Stomach (tissue), 9 donors: Measurements from ENCODE around the gene SDR42E2. TPM values are rescaled to one million over a fixed set of nuclear protein-coding genes. Genes with fewer than 3 reads are reported as not detected.

ENCODE experiments used
- DNase-seq, 2 donors: peaks; one replicate each; pipeline versions ENCODE4 v3.0.0 to v3.0.0-alpha.2; 2013 to 2019
- H3K27ac ChIP-seq, 5 donors: fragments of 200-600 bp in 4 of 5; sonication (generic) in 4 of 5; one replicate each; pipeline ENCODE4 v1.5.1; 2013 to 2019; ENCODE audit warnings: mild to moderate bottlenecking in 1 of 5, moderate library complexity in 1 of 5
- H3K27me3 ChIP-seq, 3 donors: fragments of 200-600 bp; sonication (generic); one replicate each; pipeline ENCODE4 v1.5.1; 2017 to 2019; ENCODE audit warnings: mixed run types in 1 of 3
- H3K36me3 ChIP-seq, 4 donors: fragments of 200-600 bp; sonication (generic); 1 replicate in 3 of 4; 2 replicates in 1 of 4; pipeline ENCODE4 v1.5.1; 2016 to 2019
- H3K4me1 ChIP-seq, 4 donors: fragments of 200-600 bp; sonication (generic); one replicate each; pipeline ENCODE4 v1.5.1; 2016 to 2019
- H3K4me3 ChIP-seq, 4 donors: fragments of 200-600 bp; sonication (generic) in 3 of 4; one replicate each; pipeline ENCODE4 v1.5.1; 2016 to 2019; ENCODE audit warnings: mild to moderate bottlenecking in 1 of 4
- H3K9me3 ChIP-seq, 4 donors: fragments of 200-600 bp; sonication (generic); one replicate each; pipeline ENCODE4 v1.5.1; 2016 to 2019
- EP300 ChIP-seq: sonication (generic); formaldehyde crosslinking; IDR thresholded peaks from one replicate; pipeline ENCODE4 v1.6.1; 2017; ENCODE audit warnings: antibody characterized with exemption
- POLR2A ChIP-seq, 4 donors: fragments of 450-650 bp; IDR thresholded peaks; one replicate each; pipeline ENCODE4 v1.6.1; 2016; ENCODE audit warnings: antibody characterized with exemption in 4 of 4, control low read depth in 2 of 4, mild to moderate bottlenecking in 1 of 4, moderate library complexity in 1 of 4
- POLR2AphosphoS5 ChIP-seq, 3 donors: sonication (generic); formaldehyde crosslinking; IDR thresholded peaks; one replicate each; pipeline ENCODE4 v1.6.1; 2016; ENCODE audit warnings: antibody characterized with exemption in 3 of 3
- WGBS, 5 donors: extraction: QIAGEN DNeasy Blood & Tissue Kit in 3 of 5; methylation state at CpG; one replicate each; pipeline versions ENCODE4 v1.1.5 to v1.1.7; 2013 to 2018; 5-methylcytosine and 5-hydroxymethylcytosine counted together
- intact Hi-C: fragments of 100-400 bp; cut with DNase I; formaldehyde crosslinking; loops from one replicate; pipeline ENCODE4 v1.15.1; 2023; ENCODE audit warnings: low total_unique reads
- polyA plus RNA-seq, 3 donors: library from polyadenylated mRNA; stranded (reverse); fragments of 200-250 nt; gene quantifications; one replicate each; pipeline ENCODE4 v1.2.3, GENCODE V29; 2013
- total RNA-seq, 5 donors: library from RNA; depleted of rRNA; stranded (reverse); fragments of >200 nt; gene quantifications; one replicate each; pipeline versions ENCODE4 v1.1.0 to v1.2.3, GENCODE V29; 2014 to 2016
- TF ChIP-seq, protein P1 (sequence below), 7 experiments: fragments of 450-650 bp in 4 of 7; fragments of 200-600 bp in 3 of 7; sonication (generic) in 3 of 7; IDR thresholded peaks; one replicate each; pipeline ENCODE4 v1.5.1; 2016 to 2019; ENCODE audit warnings: antibody characterized with exemption in 7 of 7, control low read depth in 2 of 7, mild to moderate bottlenecking in 1 of 7
- donor health status: healthy with polysubstance abuse.
- donor health status: Bipolar disorder and iron deficiency.
- donor health status: healthy.

The SDR42E2 gene
- total and polyA plus RNA-seq, 8 donors: not detected

DNA sequence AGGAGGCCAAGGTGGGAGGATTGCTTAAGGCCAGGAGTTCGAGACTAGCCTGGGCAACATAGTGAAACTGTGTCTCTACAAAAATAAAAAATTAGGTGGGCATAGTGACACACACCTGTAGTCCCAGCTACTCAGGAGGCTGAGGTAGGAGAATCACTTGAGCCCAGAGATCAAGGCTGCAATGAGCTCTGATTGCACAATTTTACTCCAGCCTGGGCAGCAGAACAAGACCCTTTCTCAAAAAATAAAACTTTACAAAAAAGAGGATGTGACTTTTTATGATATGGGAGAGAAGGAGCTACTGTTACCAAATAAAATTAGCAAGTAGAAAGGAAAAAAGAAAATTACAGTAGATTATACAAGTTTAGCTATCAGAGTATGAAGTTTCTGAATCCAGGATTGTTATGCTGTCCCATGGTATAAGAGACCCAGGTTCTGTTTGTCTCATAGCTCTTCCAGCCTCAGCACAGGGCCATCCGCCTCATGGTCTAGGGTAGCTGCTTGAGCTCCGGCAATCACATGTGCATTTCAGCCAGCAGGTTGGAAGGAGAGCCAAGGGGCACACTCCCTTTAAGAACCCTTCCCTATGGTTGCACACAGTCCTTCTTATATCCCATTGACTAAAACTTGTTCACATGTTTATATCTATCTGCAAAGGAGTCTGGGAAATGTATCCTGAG is 57.2 kb downstream of the SDR42E2 start:
- no peak for DNase-seq
- TF ChIP-seq EP300 (no peak), POLR2A (IDR thresholded peaks at IDR 0.05) (no peak), POLR2AphosphoS5 (IDR thresholded peaks at IDR 0.05) (no peak)
- TF ChIP-seq, protein P1, sequence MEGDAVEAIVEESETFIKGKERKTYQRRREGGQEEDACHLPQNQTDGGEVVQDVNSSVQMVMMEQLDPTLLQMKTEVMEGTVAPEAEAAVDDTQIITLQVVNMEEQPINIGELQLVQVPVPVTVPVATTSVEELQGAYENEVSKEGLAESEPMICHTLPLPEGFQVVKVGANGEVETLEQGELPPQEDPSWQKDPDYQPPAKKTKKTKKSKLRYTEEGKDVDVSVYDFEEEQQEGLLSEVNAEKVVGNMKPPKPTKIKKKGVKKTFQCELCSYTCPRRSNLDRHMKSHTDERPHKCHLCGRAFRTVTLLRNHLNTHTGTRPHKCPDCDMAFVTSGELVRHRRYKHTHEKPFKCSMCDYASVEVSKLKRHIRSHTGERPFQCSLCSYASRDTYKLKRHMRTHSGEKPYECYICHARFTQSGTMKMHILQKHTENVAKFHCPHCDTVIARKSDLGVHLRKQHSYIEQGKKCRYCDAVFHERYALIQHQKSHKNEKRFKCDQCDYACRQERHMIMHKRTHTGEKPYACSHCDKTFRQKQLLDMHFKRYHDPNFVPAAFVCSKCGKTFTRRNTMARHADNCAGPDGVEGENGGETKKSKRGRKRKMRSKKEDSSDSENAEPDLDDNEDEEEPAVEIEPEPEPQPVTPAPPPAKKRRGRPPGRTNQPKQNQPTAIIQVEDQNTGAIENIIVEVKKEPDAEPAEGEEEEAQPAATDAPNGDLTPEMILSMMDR (IDR thresholded peaks at IDR 0.05): no peak
- Histone ChIP-seq H3K9me3 (no peaks in the 10 kb centered on the region), H3K36me3 (peaks cover 3 to 18% (median 14%) of the 10 kb centered on the region in 4 donors), H3K4me3 (no peak overlapping the region), H3K4me1 (peaks cover 6 to 51% (median 29%) of the 10 kb centered on the region in 4 donors), H3K27me3 (no peaks in the 10 kb centered on the region), H3K27ac (peak overlapping the region in 2 of 5 donors; percentile 54 to 61)
- intact Hi-C loops: no loop called here
- 94 to 99% (median 96%) methylated on average over 3 of the region's 3 CpGs for WGBS, 5 donors

DNA sequence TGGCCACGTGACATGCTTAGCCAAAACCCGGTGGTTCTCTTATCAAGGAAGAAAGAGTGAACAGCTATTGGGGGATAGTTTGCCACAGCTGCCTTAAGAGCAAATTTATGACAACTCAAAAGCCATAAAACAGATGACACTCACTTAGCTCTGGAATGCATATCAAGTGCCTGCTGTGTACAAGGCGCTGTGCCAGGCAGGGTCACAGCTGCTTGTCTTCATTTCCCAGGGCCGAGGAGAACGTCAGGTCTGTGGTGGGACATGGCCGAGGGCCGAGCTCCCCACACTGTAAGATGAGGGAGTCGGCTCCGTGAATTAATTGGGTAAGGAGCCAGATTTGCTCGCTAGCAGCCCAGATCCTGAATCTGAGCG is 57.7 kb downstream of the SDR42E2 start:
- Histone ChIP-seq H3K27ac (peak overlapping the region in 2 of 5 donors; percentile 54 to 61), H3K4me3 (no peak overlapping the region), H3K9me3 (no peaks in the 10 kb centered on the region), H3K27me3 (no peaks in the 10 kb centered on the region), H3K36me3 (peaks cover 3 to 15% (median 10%) of the 10 kb centered on the region in 4 donors), H3K4me1 (peaks cover 6 to 52% (median 28%) of the 10 kb centered on the region in 4 donors)
- peak in 1 of 2 donors; percentile 62 for DNase-seq
- intact Hi-C loops: no loop called here
- TF ChIP-seq, protein P1 (IDR thresholded peaks at IDR 0.05): no peak
- no peak for TF ChIP-seq EP300
- TF ChIP-seq POLR2AphosphoS5 (IDR thresholded peaks at IDR 0.05): no peak
- no peak for TF ChIP-seq POLR2A (IDR thresholded peaks at IDR 0.05)
- WGBS, 5 donors: 62 to 78% (median 69%) methylated on average over 11 of the region's 11 CpGs

DNA sequence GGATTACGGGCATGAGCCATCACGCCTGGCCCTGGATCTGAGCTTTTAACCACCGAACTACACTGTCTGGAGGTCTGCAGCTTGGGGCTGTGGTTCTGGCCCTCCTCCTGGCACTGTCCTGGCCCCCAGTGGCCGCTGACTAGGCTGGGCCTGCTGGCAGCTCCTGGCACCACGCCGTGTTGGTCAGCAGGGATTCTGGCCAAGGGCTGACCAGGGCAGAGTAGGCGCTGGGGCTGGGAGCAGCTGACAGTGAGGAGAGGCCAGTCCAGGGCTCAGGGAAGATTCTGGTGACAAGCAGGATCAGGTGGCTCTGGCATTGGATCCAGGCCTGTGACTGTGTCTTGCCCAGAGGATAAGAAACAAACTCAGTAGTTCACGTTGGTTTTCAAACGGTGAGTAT is 58.4 kb downstream of the SDR42E2 start:
- H3K36me3 ChIP-seq: peaks cover 3 to 19% (median 8%) of the 10 kb centered on the region in 4 donors
- H3K27ac ChIP-seq: peak overlapping the region in 3 of 5 donors; percentile 42 to 61 (median 54)
- H3K9me3 ChIP-seq: no peaks in the 10 kb centered on the region
- H3K27me3 ChIP-seq: no peaks in the 10 kb centered on the region
- intact Hi-C loops: no loop called here
- peaks cover 6 to 57% (median 25%) of the 10 kb centered on the region in 4 donors for H3K4me1 ChIP-seq
- no peak for TF ChIP-seq POLR2A (IDR thresholded peaks at IDR 0.05)
- TF ChIP-seq POLR2AphosphoS5 (IDR thresholded peaks at IDR 0.05): peak in 1 of 3 donors; percentile 24
- TF ChIP-seq, protein P1 (IDR thresholded peaks at IDR 0.05): no peak
- TF ChIP-seq EP300: no peak
- 42 to 66% (median 52%) methylated on average over 9 of the region's 9 CpGs for WGBS, 5 donors
- DNase-seq: peak in 1 of 2 donors; percentile 55
- no peak overlapping the region for H3K4me3 ChIP-seq

DNA sequence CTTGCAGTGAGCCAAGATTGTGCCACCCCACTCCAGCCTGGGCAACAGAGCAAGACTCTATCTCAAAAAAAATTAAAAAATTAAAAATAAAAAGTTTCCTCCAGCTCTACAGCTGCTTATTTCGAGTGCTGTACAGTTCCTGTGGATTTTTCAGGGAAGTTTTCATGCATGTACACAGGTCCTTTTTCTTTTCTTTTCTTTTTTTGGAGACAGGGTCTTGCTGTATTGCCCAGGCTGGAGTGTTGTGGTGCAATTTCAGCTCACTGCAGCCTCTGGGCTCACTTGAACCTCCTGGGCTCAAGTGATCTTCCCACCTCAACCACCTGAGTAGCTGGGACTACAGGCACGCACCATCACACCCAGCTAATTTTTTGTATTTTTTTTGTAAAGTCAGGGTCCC is 59.7 kb downstream of the SDR42E2 start:
- WGBS, 5 donors: 96 to 100% (median 100%) methylated on average over 2 of the region's 2 CpGs
- no peaks in the 10 kb centered on the region for H3K27me3 ChIP-seq
- no peaks in the 10 kb centered on the region for H3K9me3 ChIP-seq
- TF ChIP-seq POLR2A (IDR thresholded peaks at IDR 0.05): no peak
- no peak for TF ChIP-seq POLR2AphosphoS5 (IDR thresholded peaks at IDR 0.05)
- TF ChIP-seq, protein P1 (IDR thresholded peaks at IDR 0.05): no peak
- H3K27ac ChIP-seq: no peak overlapping the region
- no peak for DNase-seq
- intact Hi-C loops: no loop called here
- peaks cover 6 to 48% (median 19%) of the 10 kb centered on the region in 4 donors for H3K4me1 ChIP-seq
- H3K4me3 ChIP-seq: no peak overlapping the region
- H3K36me3 ChIP-seq: peaks cover 3 to 29% (median 14%) of the 10 kb centered on the region in 4 donors
